Measurements from ENCODE around the gene MICAL2. TPM values are rescaled to one million over a fixed set of nuclear protein-coding genes. Genes with fewer than 3 reads are reported as not detected.

The MICAL2 gene
- total RNA-seq, 2 donors from 2014 or later = 1.5 to 1.9 TPM

- no peaks in the 10 kb centered on the region for H3K36me3 Mint-ChIP-seq (ENCODE audit: low read depth)
- no peaks in the 10 kb centered on the region for H3K36me3 ChIP-seq (ENCODE audit: control insufficient read depth, insufficient read depth, low read length)
- no peaks in the 10 kb centered on the region for H3K9me3 Mint-ChIP-seq
- no peak overlapping the region for H3K9ac ChIP-seq (ENCODE audit: extremely low read depth, low read length, poor library complexity, severe bottlenecking)
- no peak for DNase-seq
- H3K4me1 ChIP-seq (ENCODE audit: control insufficient read depth, insufficient read depth, low read length) = peaks cover 5% of the 10 kb centered on the region
- H3K27ac ChIP-seq (ENCODE audit: low read depth, low read length) = no peak overlapping the region
- H3K4me3 ChIP-seq (ENCODE audit: low read length) = no peak overlapping the region
- no peak for TF ChIP-seq CTCF (conservative IDR thresholded peaks at IDR 0.05)
- H3K27me3 Mint-ChIP-seq (ENCODE audit: insufficient read depth) = peaks cover 70% of the 10 kb centered on the region
- H3K9me3 ChIP-seq (ENCODE audit: control insufficient read depth, low read length) = no peaks in the 10 kb centered on the region
- peaks cover 71% of the 10 kb centered on the region for H3K27me3 ChIP-seq (ENCODE audit: control insufficient read depth, insufficient read depth, low read length, poor library complexity, severe bottlenecking)
- no peak overlapping the region for H3K27ac Mint-ChIP-seq
- H3K4me1 Mint-ChIP-seq = peaks cover 6% of the 10 kb centered on the region
- no peak overlapping the region for H3K4me3 Mint-ChIP-seq
- 100% methylated on average over 2 of the region's 2 CpGs for WGBS, 2 experiments (ENCODE audit: insufficient coverage in 1 of 2, insufficient read length in 1 of 2)
These were observed 2.4 kb downstream of the MICAL2 start for GRCh38 chr11:12112750-12113149.

- H3K9me3 Mint-ChIP-seq = no peaks in the 10 kb centered on the region
- no peak overlapping the region for H3K4me3 ChIP-seq (ENCODE audit: low read length)
- no peak overlapping the region for H3K27ac Mint-ChIP-seq
- 91 to 100% methylated on average over 1 to 6 of the region's 8 CpGs for WGBS, 2 experiments (ENCODE audit: insufficient coverage in 1 of 2, insufficient read length in 1 of 2)
- peaks cover 66% of the 10 kb centered on the region for H3K27me3 Mint-ChIP-seq (ENCODE audit: insufficient read depth)
- no peak overlapping the region for H3K4me3 Mint-ChIP-seq
- H3K36me3 ChIP-seq (ENCODE audit: control insufficient read depth, insufficient read depth, low read length) = no peaks in the 10 kb centered on the region
- peaks cover 6% of the 10 kb centered on the region for H3K4me1 Mint-ChIP-seq
- no peak for TF ChIP-seq CTCF (conservative IDR thresholded peaks at IDR 0.05)
- H3K27ac ChIP-seq (ENCODE audit: low read depth, low read length) = no peak overlapping the region
- peaks cover 66% of the 10 kb centered on the region for H3K27me3 ChIP-seq (ENCODE audit: control insufficient read depth, insufficient read depth, low read length, poor library complexity, severe bottlenecking)
- no peak for DNase-seq
- no peaks in the 10 kb centered on the region for H3K9me3 ChIP-seq (ENCODE audit: control insufficient read depth, low read length)
- H3K36me3 Mint-ChIP-seq (ENCODE audit: low read depth) = no peaks in the 10 kb centered on the region
- H3K9ac ChIP-seq (ENCODE audit: extremely low read depth, low read length, poor library complexity, severe bottlenecking) = no peak overlapping the region
- H3K4me1 ChIP-seq (ENCODE audit: control insufficient read depth, insufficient read depth, low read length) = peaks cover 5% of the 10 kb centered on the region
These were observed 2.9 kb downstream of the MICAL2 start for GRCh38 chr11:12113294-12113693.

GRCh38 chr11:12114193-12115033 is 4.0 kb downstream of the MICAL2 start:
- no peaks in the 10 kb centered on the region for H3K36me3 Mint-ChIP-seq (ENCODE audit: low read depth)
- no peaks in the 10 kb centered on the region for H3K9me3 Mint-ChIP-seq
- Histone ChIP-seq H3K9ac (ENCODE audit: extremely low read depth, low read length, poor library complexity, severe bottlenecking) (no peak overlapping the region), H3K9me3 (ENCODE audit: control insufficient read depth, low read length) (no peaks in the 10 kb centered on the region), H3K27ac (ENCODE audit: low read depth, low read length) (no peak overlapping the region), H3K4me1 (ENCODE audit: control insufficient read depth, insufficient read depth, low read length) (peaks cover 5% of the 10 kb centered on the region), H3K36me3 (ENCODE audit: control insufficient read depth, insufficient read depth, low read length) (no peaks in the 10 kb centered on the region), H3K27me3 (ENCODE audit: control insufficient read depth, insufficient read depth, low read length, poor library complexity, severe bottlenecking) (peaks cover 54% of the 10 kb centered on the region), H3K4me3 (ENCODE audit: low read length) (no peak overlapping the region)
- H3K4me3 Mint-ChIP-seq = no peak overlapping the region
- TF ChIP-seq CTCF (conservative IDR thresholded peaks at IDR 0.05) = no peak
- 88 to 90% methylated on average over 18 to 21 of the region's 21 CpGs for WGBS, 2 experiments (ENCODE audit: insufficient coverage in 1 of 2, insufficient read length in 1 of 2)
- peaks cover 55% of the 10 kb centered on the region for H3K27me3 Mint-ChIP-seq (ENCODE audit: insufficient read depth)
- H3K4me1 Mint-ChIP-seq = peaks cover 6% of the 10 kb centered on the region
- no peak overlapping the region for H3K27ac Mint-ChIP-seq
- no peak for DNase-seq
